Measurements from ENCODE around the gene TAF4.

The TAF4 gene

DNA sequence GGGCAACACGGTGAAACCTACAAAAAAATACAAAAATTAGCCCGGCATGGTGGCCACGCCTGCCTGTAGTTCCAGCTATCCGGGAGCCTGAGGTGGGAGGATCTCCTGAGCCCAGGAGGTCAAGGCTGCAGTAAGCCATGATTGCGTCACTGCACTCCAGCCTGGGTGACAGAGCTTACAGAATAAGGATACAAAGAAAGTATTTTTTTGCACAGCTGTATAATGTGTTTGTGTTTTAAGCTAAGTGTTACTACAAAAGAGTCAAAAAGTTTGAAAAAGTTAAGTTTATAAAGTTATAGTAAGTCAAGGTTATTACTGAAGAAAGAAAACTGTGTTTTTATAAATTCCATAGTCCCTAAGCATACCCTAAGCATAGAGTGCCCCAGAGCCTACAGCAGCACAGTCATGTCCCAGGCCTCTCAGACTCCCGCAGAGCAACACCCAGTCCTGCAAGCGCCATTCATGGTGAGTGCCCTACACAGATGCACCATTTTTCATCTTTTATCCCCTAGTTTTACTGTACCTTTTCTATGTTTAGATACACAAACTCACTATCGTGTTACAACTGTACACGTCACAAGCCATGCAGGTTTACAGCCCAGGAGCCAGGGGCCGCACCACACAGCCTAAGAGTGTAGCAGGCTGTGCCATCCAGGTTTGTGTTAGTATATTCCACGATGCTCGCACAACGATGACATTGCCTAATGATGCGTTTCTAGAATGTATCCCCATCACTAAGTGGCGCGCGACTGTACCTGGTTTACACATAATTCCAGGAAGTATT is 22.4 kb downstream of the TAF4 start:
- H3K4me3 ChIP-seq (ENCODE audit: low read depth, low read length) = no peak overlapping the region
- in situ Hi-C loops (cut with HindIII; ENCODE audit: low sequenced_read_pairs) = no loop called here
- TF ChIP-seq, protein P1, sequence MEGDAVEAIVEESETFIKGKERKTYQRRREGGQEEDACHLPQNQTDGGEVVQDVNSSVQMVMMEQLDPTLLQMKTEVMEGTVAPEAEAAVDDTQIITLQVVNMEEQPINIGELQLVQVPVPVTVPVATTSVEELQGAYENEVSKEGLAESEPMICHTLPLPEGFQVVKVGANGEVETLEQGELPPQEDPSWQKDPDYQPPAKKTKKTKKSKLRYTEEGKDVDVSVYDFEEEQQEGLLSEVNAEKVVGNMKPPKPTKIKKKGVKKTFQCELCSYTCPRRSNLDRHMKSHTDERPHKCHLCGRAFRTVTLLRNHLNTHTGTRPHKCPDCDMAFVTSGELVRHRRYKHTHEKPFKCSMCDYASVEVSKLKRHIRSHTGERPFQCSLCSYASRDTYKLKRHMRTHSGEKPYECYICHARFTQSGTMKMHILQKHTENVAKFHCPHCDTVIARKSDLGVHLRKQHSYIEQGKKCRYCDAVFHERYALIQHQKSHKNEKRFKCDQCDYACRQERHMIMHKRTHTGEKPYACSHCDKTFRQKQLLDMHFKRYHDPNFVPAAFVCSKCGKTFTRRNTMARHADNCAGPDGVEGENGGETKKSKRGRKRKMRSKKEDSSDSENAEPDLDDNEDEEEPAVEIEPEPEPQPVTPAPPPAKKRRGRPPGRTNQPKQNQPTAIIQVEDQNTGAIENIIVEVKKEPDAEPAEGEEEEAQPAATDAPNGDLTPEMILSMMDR (IDR thresholded peaks at IDR 0.05; ENCODE audit: low read depth, low read length) = no peak
- DNase-seq (ENCODE audit: low read depth, low spot score) = no peak

GRCh38 chr20:62042025-62042820 is 23.5 kb downstream of the TAF4 start:
- H3K4me3 ChIP-seq (ENCODE audit: low read depth, low read length) = no peak overlapping the region
- TF ChIP-seq, protein P1 (IDR thresholded peaks at IDR 0.05; ENCODE audit: low read depth, low read length) = no peak
- in situ Hi-C loops (cut with HindIII; ENCODE audit: low sequenced_read_pairs) = no loop called here
- DNase-seq (ENCODE audit: low read depth, low spot score) = no peak

- DNase-seq (ENCODE audit: low read depth, low spot score) = no peak
- TF ChIP-seq, protein P1 (IDR thresholded peaks at IDR 0.05; ENCODE audit: low read depth, low read length) = no peak
- in situ Hi-C loops (cut with HindIII; ENCODE audit: low sequenced_read_pairs) = no loop called here
- no peak overlapping the region for H3K4me3 ChIP-seq (ENCODE audit: low read depth, low read length)
Measured at GRCh38 chr20:62040933-62041332, 24.7 kb downstream of the TAF4 start.

DNA sequence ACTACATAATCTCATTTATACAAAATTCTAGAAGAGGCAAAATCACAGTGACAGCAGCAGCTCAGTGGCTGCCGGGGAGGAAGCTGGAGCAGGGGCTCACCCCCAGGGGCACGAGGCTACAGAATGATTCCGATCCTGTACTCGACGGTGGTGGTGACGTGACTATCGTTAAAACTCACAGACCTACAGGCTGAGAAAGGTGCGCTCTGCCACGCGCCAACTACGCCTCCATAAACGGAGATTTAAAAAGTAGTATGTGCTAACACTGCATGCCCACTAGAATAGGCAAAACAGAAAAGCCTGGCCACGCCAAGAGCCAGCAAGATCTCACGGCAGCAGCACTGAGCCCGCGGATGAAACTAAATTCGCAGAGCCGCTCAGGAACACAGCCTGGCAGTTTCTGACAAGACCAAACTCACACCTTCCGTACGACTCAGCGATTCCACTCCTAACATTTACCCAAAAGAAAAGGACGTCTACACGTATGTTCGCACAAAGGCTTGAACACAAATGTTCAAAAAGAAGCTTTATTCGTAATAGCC is 25.2 kb downstream of the TAF4 start:
- in situ Hi-C loops (cut with HindIII; ENCODE audit: low sequenced_read_pairs) = no loop called here
- DNase-seq (ENCODE audit: low read depth, low spot score) = no peak
- TF ChIP-seq, protein P1 (IDR thresholded peaks at IDR 0.05; ENCODE audit: low read depth, low read length) = no peak
- no peak overlapping the region for H3K4me3 ChIP-seq (ENCODE audit: low read depth, low read length)

- DNase-seq (ENCODE audit: low read depth, low spot score) = no peak
- in situ Hi-C loops (cut with HindIII; ENCODE audit: low sequenced_read_pairs) = no loop called here
- TF ChIP-seq, protein P1 (IDR thresholded peaks at IDR 0.05; ENCODE audit: low read depth, low read length) = no peak
Measured at GRCh38 chr20:62039738-62040137, 25.9 kb downstream of the TAF4 start.

GRCh38 chr20:62032609-62033368 is 32.9 kb downstream of the TAF4 start:
- in situ Hi-C loops (cut with HindIII; ENCODE audit: low sequenced_read_pairs) = no loop called here
- no peak overlapping the region for H3K4me3 ChIP-seq (ENCODE audit: low read depth, low read length)
- no peak for DNase-seq (ENCODE audit: low read depth, low spot score)
- TF ChIP-seq, protein P1 (IDR thresholded peaks at IDR 0.05; ENCODE audit: low read depth, low read length) = no peak

More at GRCh38 chr20:62039738-62040137, 25.9 kb downstream of the TAF4 start:
- H3K4me3 ChIP-seq (ENCODE audit: low read depth, low read length) = no peak overlapping the region

All from astrocyte of the spinal cord (primary cell).